ENCODE measurements around the gene MBTPS1. TPM values are rescaled to one million over a fixed set of nuclear protein-coding genes. Genes with fewer than 3 reads are reported as not detected.

MBTPS1 gene
- total RNA-seq, 1 donor from 2014 or later, result 95.6 TPM

GRCh38 chr16:84084570-84085270 lies 32.0 kb downstream of the MBTPS1 start:
- Histone ChIP-seq H3K27ac (no peak overlapping the region), H3K9me3 (no peaks in the 10 kb centered on the region), H3K4me1 (peaks cover 4 to 5% of the 10 kb centered on the region in 2 donors), H3K4me3 (no peak overlapping the region), H3K27me3 (no peaks in the 10 kb centered on the region), H3K36me3 (peaks cover 46 to 77% of the 10 kb centered on the region in 2 donors)
- intact Hi-C loops (cut with DNase I), result loop anchor here (1.0 kb wide), 1 partner anchor 103 kb away; the partner anchor contains the start of gene TAF1C
- TF ChIP-seq CTCF (IDR thresholded peaks at IDR 0.05), result peak in 2 of 3 experiments; percentile 50 to 55
- DNase-seq (ENCODE audit: low spot score in 2 of 2), result no peak

- intact Hi-C loops (cut with DNase I), result no loop called here
- Histone ChIP-seq H3K36me3 (peaks cover 34 to 74% of the 10 kb centered on the region in 2 donors), H3K27ac (peak overlapping the region; percentile 55 to 64), H3K4me1 (peaks cover 4 to 5% of the 10 kb centered on the region in 2 donors), H3K9me3 (no peaks in the 10 kb centered on the region), H3K4me3 (peak overlapping the region in 1 of 2 donors; percentile 28), H3K27me3 (no peaks in the 10 kb centered on the region)
- DNase-seq (ENCODE audit: low spot score in 2 of 2), result peak in 1 of 2 donors; percentile 64
- TF ChIP-seq CTCF (IDR thresholded peaks at IDR 0.05), result no peak
Observed at GRCh38 chr16:84082835-84083569, 33.7 kb downstream of the MBTPS1 start.

GRCh38 chr16:84082110-84082509 lies 34.6 kb downstream of the MBTPS1 start:
- intact Hi-C loops (cut with DNase I), result no loop called here
- Histone ChIP-seq H3K36me3 (peaks cover 29 to 74% of the 10 kb centered on the region in 2 donors), H3K4me1 (peaks cover 4 to 5% of the 10 kb centered on the region in 2 donors), H3K27me3 (no peaks in the 10 kb centered on the region), H3K27ac (peak overlapping the region in 1 of 2 donors; percentile 55), H3K9me3 (no peaks in the 10 kb centered on the region), H3K4me3 (no peak overlapping the region)
- DNase-seq (ENCODE audit: low spot score in 2 of 2), result no peak
- no peak for TF ChIP-seq CTCF (IDR thresholded peaks at IDR 0.05)

DNA sequence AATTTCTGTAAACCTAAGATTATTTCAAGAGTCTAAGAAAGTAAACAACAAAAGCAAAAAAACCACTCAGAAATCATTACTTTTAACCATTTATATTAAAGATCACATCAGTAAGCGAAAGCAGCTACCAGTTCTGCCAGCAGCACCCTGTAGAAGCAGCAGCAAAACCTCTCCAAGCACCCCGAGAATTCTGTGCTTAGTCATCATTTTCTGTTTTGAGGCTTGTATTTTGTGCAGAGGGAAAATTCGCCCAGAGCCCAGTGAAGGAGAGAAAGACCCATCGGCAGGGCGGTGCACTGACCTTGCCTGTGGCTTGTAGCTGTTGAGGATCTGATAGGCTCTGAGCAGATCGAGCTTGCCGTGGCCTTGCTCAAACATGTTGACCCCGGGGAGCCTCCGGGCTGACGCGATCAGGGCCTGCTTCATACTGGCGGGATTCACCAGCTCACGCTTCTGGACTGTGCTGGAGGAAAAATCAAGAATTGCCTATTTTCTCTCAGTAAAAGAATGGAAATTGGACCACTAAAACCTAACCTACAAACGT lies 35.2 kb downstream of the MBTPS1 start:
- Histone ChIP-seq H3K27me3 (no peaks in the 10 kb centered on the region), H3K4me3 (no peak overlapping the region), H3K4me1 (peaks cover 4 to 5% of the 10 kb centered on the region in 2 donors), H3K9me3 (no peaks in the 10 kb centered on the region), H3K27ac (no peak overlapping the region), H3K36me3 (peaks cover 29 to 73% of the 10 kb centered on the region in 2 donors)
- DNase-seq (ENCODE audit: low spot score in 2 of 2), result no peak
- no peak for TF ChIP-seq CTCF (IDR thresholded peaks at IDR 0.05)
- intact Hi-C loops (cut with DNase I), result no loop called here

- no peak overlapping the region for H3K27ac ChIP-seq
- peaks cover 29 to 72% of the 10 kb centered on the region in 2 donors for H3K36me3 ChIP-seq
- intact Hi-C loops (cut with DNase I), result no loop called here
- peaks cover 4 to 5% of the 10 kb centered on the region in 2 donors for H3K4me1 ChIP-seq
- H3K4me3 ChIP-seq, result no peak overlapping the region
- no peak for DNase-seq (ENCODE audit: low spot score in 2 of 2)
- H3K9me3 ChIP-seq, result no peaks in the 10 kb centered on the region
- no peaks in the 10 kb centered on the region for H3K27me3 ChIP-seq
- TF ChIP-seq CTCF (IDR thresholded peaks at IDR 0.05), result no peak
Observed at GRCh38 chr16:84080813-84081212, 35.9 kb downstream of the MBTPS1 start.

Data from ascending aorta (tissue), 2 donors.